Embryonic facial prominence (tissue), 1 donor: ENCODE results near the gene C2CD2L.
A peak's percentile ranks its signal among the peaks of the same experiment; 100 is the strongest.
"Not testable (repeated sequence)": the region's sequence is repeated elsewhere in the genome, so short reads cannot be mapped to it uniquely, and the experiment has no call there.

Experiments
- DNase-seq: peaks from one replicate; pipeline ENCODE4 v3.0.0-alpha.2; 2016; ENCODE audit errors: extremely low spot score

C2CD2L gene

GRCh38 chr11:119115484-119116234 lies 8.5 kb downstream of the C2CD2L start:
- no peak for DNase-seq

- DNase-seq = no peak
Observed at GRCh38 chr11:119116235-119116594, 9.1 kb downstream of the C2CD2L start.

- DNase-seq = no peak
Observed at GRCh38 chr11:119116601-119117000, 9.5 kb downstream of the C2CD2L start.

- DNase-seq = no peak
Observed at GRCh38 chr11:119117004-119117706, 10.0 kb downstream of the C2CD2L start.

DNA sequence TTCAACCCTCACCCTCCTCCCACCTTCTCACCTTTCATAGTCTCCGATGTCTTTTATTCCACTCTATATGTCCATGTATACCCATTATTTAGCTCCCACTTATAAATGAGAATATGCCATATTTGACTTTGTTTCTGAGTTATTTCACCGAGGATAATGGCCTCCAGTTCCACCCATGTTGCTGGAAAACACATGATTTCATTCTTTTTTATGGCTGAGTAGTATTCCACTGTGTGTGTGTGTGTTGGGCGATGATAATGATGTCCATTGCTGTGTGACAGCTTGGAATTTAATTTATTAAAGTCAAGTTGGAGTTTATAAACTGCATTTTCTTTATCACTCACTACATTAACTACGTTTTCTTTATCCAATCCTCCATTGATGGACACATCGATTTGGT lies 11.1 kb downstream of the C2CD2L start:
- no peak for DNase-seq

- no peak for DNase-seq
Observed at GRCh38 chr11:119118946-119119345, 11.8 kb downstream of the C2CD2L start.

- DNase-seq = peak; percentile 42
Observed at GRCh38 chr11:119120639-119121007, 13.5 kb downstream of the C2CD2L start.

- peak; percentile 97 for DNase-seq
Observed at GRCh38 chr11:119121008-119121810, 14.1 kb downstream of the C2CD2L start, which contains the start of gene HINFP. Gene HINFP, plus strand, starts transcription at chr11:119121580. Its CDS starts 5,365 bp downstream, at chr11:119126945.

DNA sequence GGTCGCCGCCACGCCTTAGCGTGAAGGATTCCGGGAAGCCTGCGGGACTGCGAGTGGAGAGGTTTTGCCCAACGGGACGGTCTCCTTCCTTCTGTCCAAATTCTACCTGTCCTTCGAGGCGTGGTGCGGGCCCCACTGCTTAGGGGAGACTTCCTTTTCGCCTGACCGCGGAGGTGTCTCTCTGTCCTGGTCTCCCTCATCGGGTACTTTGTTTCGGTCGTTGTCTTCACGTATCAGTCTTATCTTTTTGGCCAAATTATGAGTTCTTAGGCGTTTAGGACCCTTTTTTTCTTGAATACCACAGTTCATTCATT lies 14.6 kb downstream of the C2CD2L start:
- DNase-seq = no peak

DNA sequence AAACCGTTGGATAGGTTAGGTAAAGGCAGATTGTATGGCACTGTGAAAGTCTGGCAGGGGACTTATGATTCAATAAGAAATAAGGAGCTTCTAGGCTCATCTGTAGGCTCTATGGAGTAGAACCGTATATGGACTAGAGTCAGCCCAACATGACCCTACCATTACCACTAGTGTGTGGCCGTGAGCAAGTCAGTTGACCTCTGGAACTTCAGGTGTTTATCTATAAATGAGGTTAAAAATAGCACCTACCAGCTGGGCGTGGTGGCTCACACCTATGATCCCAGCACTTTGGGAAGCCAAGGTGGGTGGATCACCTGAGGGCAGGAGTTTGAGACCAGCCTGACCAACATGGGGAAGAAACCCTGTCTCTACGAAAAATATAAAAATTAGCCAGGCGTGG lies 18.7 kb downstream of the C2CD2L start:
- DNase-seq = no peak

GRCh38 chr11:119126675-119127268 lies 19.6 kb downstream of the C2CD2L start:
- DNase-seq = no peak

DNA sequence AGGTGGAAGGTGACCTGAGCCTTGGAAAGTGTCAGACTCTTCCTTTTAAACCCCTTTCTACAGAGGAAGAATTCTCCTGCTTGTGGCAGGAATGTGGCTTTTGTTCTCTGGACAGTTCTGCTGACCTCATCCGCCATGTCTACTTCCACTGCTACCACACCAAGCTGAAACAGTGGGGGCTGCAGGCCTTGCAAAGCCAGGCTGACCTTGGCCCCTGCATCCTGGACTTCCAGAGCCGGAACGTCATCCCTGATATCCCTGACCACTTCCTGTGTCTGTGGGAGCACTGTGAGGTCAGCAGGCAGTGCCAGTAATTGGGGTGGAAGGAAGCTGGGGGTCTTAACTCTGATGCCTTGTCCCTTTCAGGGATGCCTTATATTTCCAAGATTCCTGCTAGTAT lies 23.5 kb downstream of the C2CD2L start:
- DNase-seq = no peak

GRCh38 chr11:119134389-119134978 lies 27.3 kb downstream of the C2CD2L start:
- DNase-seq = no peak

DNA sequence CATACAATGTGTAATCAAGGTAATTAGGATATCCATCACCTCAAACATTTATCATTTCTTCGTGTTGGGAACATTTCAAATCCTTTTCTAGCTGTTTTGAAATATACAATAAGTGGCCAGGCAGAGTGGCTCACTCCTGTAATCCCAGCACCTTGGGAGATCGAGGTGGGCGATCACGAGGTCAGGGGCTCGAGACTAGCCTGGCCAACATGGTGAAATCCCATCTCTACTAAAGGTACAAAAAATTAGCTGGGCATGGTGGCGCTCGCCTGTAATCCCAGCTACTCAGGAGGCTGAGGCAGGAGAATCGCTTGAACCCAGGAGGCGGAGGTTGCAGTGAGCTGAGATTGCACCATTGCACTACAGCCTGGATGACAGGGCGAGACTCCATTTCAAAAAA lies 32.1 kb downstream of the C2CD2L start:
- not testable (repeated sequence) for DNase-seq

GRCh38 chr11:119144825-119145486 lies 37.8 kb downstream of the C2CD2L start:
- DNase-seq = no peak

DNA sequence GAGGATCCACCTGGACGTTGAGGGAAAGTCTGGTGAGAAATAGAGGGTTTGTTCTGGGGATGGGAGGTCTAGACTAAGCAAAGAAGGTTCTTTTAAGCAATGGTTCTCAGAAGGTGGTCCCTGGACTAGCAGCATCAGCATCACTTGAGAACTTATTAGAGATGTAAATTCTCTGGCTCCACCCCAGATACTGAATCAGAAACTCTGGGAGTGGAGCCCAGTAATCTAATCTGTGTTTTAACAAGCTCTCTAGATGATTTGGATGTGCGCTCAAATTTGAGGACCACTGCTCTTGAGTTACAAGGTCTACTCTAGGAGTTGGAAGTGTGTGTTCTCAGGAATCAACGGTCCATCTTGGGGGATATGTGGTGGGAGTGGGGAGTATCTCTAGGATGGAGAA lies 38.4 kb downstream of the C2CD2L start:
- no peak for DNase-seq

- DNase-seq = no peak
Observed at GRCh38 chr11:119147604-119148333, 40.6 kb downstream of the C2CD2L start.

DNA sequence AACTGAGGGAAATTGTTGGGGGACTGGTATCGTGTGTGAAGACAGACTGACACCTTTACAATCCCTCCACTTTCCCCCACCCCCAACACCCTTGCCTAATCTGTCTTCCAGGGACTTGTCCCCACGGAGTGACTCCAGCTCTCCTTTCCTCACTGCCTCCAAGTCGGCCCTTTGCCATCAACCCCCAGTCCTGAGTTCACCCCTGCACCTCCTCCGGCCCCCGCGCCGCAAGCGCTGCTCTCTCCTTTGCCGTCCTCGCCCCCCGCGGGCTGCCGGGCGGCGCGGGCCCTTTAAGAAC lies 41.5 kb downstream of the C2CD2L start:
- DNase-seq = no peak

GRCh38 chr11:119149018-119149785 lies 42.1 kb downstream of the C2CD2L start, which contains the start of gene ABCG4:
Gene ABCG4, plus strand, starts transcription at chr11:119149052. Its CDS starts 914 bp downstream, at chr11:119149966.
- no peak for DNase-seq

DNA sequence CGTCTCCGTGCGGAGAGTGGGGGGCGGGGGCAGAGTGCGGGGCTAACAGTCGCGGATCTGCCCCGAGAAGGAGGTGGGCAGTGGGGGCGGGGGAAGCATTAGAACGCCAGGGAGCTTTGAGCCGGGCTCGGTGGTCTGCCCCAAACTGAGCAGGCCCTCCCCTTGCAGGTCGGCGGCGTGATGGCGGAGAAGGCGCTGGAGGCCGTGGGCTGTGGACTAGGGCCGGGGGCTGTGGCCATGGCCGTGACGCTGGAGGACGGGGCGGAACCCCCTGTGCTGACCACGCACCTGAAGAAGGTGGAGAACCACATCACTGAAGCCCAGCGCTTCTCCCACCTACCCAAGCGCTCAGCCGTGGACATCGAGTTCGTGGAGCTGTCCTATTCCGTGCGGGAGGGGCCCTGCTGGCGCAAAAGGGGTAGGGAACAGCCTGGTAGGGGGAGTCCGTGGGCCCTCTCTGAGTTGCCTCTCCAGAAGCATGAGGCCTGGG lies 42.7 kb downstream of the C2CD2L start:
- no peak for DNase-seq
